HG03196 (cell line): Measurements from ENCODE around the gene GLRX5.

Source experiments
- ATAC-seq: cut with Tn5 transposase; IDR thresholded peaks from one replicate; pipeline ENCODE4 v1.9.1; 2021; ENCODE audit not compliant: unreplicated experiment

Gene GLRX5

DNA sequence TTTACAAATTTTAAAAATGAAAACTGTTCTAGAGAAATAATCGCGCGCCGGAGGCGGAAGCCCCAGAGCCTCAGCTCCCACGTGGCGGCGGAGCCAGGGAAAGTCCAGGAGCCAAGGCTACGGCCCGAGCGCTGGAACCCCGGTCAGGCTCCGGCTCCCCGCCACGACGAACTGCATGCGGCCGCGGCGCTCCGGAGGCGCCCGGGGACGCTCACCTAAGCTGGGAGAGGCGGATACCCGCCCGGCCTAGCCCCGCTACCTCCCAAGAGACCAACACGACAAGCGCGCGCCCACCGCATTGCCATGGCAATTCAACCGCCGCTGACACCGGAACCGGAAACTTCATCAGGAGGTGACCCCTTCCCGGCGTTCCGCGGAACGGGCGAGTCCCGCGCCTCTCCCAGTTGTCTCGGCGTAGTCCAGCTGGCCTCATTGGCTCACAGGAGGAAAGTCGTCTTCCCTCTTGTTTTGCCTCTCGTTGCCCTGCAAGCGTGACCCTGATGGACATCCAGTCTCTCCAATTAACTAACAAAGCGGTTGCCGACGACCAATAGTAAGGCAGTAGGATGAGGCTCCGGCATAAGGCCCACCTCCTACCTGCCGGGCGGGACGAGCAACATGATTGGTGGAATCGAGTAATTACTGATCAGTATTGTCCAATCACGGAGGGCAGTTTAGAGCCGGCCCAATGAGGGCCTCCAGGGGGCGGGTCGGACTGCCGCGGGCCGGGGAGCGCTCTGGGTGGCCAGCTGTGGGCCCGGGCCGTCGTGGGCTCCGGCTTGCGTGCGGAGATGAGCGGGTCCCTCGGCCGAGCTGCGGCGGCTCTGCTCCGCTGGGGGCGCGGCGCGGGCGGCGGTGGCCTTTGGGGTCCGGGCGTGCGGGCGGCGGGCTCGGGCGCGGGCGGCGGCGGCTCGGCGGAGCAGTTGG, at the start of gene GLRX5:
Gene GLRX5 (plus strand): TSS at position 752 of the 927 bp plus-strand sequence. CDS start 40 bp downstream, at position 792.
- peak; percentile 90 for ATAC-seq

GRCh38 chr14:95485222-95485819, 49.5 kb upstream of the GLRX5 start:
- ATAC-seq: no peak

DNA sequence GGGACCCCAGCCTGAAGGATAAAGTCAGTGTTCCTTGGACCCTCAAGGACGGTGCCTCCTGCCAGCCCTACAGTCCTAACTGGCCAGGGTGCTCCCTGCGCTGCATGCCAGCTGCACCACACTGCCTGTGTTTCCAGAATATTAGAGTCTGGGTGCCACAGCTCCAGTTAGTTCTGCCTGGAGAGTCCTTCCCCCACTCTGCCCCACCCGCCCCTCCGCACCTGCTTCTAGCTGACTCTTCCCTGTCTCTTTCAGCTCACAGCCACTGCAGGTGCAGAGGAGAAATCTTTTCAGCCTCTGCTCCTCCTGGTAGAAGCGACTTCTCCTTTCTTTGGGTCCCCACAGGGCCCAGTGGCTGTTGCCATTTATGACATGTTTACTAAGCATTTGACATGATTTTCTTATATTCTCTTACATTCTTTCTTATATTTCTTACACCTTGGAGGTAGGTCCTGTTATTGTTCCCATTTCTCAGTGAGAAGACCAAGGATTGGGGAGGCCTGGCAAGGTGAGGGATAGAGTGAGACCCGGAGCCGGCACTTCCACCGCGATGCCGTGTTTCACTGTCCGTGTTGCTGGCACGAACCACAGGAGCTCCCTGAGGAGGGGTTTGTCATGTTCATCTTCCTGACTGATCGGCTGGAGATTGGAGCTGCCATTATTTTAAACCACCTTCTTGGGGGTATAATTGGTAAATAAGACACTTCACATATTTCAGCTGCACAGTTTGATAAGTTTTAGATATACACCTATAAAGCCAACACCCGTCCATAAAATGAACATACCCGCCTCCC, 47.8 kb upstream of the GLRX5 start:
- no peak for ATAC-seq

GRCh38 chr14:95487669-95488084, 47.2 kb upstream of the GLRX5 start:
- no peak for ATAC-seq

DNA sequence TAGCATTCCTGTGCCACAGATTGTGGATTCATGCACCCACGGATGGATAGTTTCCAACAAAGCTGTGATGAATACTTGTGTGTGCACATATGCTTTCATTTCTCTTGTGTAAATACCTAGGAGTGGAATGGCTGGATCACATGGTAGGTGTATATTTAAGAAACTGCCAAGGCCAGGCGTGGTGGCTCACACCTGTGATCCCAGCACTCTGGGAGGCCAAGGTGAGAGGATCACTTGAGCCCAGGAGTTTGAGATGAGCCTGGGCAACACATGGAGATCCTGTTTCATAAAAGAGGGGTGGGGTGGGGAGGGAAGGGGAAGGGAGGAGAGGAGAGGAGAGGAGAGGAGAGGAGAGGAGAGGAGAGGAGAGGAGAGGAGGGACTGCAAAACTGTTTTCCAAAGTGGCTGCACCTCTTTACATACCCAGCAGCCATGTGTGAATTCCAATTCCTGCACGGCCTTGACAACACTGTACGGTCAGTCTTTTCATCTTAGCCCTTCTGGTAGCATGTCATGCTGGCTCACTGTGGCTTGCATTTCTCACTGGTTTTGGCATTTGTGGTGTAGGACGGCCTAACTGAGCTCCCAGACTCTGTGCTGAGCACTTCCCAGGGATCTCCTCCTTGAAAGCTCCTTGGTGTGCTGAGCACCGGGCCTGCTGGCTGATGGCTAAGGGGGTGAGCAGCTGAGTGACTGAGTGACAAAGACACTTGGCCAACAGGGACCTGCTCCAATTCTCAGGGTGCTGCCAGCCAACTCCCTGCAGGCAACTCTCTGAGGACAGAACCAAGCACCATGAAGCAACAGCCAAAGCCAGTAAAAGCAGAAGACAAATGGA, 46.3 kb upstream of the GLRX5 start:
- ATAC-seq: no peak

GRCh38 chr14:95489214-95490137, 45.4 kb upstream of the GLRX5 start:
- ATAC-seq: no peak

- ATAC-seq: no peak
Measured at GRCh38 chr14:95490138-95490509, 44.7 kb upstream of the GLRX5 start.

- no peak for ATAC-seq
Measured at GRCh38 chr14:95490727-95491451, 44.0 kb upstream of the GLRX5 start.

- no peak for ATAC-seq
Measured at GRCh38 chr14:95491936-95492608, 42.8 kb upstream of the GLRX5 start.

DNA sequence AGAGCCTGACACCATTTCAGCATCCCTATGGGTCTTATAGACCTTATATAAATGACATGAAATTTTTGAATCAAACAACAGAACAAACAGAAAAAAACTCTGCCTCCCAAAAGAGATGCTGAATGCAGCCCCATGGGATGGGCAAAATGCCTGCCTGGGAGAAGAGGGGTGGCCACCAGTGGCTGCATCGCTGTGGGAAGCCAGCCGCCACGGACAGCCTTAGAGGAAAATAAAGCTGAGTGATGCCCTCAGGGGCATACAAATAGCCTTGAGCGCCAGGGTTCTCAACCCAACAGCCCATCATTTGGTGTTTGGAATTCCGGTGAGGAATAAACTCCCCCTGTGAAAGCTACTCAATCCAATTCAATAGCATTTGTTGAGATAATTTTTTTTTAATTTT, 41.3 kb upstream of the GLRX5 start:
- no peak for ATAC-seq

GRCh38 chr14:95493976-95494375, 40.9 kb upstream of the GLRX5 start:
- ATAC-seq: no peak

DNA sequence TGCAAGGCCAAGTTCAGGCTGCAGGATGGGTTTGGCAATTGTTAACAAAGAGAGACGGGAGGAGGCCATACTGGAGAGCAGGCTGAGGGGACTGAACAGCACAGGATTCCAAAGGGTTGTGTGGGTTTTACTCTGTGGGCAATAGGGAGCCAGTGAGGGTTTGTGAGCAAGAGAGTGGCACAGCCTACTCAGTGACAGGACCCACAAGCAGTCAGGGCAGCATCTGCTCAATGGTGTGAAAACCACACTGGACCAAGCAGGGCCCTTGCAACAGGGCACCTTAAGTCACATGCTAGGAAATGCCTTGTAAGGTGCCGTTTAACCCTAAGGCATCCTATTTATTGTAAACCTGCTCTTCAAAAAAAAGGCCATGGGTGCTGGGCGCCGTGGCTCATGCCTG, 40.4 kb upstream of the GLRX5 start:
- no peak for ATAC-seq

GRCh38 chr14:95495076-95495475, 39.8 kb upstream of the GLRX5 start:
- no peak for ATAC-seq

DNA sequence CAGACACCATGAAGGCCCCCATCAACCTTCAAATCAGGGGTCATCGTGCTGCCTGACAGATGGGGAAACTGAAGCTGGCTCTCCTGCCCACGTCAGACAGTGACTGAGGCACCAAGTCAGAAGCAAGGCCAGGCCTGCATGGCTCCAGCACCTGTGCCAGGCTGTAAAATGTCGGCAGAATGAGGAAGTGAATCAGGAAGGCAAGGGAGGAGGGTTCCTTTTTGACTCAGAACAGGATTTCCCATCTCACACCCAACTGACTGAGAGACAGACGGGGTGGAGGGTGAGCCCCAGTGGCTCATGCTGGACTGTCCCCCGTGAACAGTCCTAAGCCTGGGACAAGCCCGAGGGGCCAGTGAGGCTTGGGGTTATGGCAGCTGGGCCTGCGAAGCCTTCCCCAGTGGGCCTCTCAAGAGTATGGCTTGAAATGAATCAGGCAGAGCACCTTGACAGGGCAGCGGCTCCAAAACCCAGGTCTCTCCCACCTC, 39.3 kb upstream of the GLRX5 start:
- ATAC-seq: peak; percentile 87

- ATAC-seq: peak; percentile 11
Measured at GRCh38 chr14:95496111-95496681, 38.7 kb upstream of the GLRX5 start.

DNA sequence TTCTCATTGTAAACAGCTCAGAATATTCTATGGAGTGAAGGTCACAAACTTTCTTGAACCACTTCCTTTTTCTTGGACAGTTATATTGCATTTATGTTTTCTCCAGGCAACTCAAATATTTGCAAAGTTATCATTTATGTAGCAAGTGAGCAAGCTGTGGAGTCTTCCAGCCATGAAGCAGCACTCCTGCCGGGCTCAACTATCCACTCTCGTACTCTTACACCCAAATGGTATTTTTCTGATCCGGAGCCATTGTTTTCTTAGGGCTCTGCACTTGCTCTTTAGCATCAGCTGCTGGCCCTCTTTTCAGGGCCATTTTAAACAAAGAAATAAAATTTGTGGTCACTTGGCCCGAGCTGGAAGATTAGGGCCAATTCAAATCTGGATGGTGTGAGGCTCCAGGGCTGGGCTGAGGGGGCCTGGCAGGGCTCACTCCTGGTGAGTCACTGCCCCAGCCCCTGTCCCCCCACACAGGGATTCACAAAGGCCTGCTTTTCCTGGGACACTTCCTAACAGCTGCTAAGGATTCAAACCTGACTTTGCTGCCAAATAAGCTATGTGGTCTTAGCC, 38.1 kb upstream of the GLRX5 start:
- no peak for ATAC-seq

GRCh38 chr14:95497561-95498011, 37.3 kb upstream of the GLRX5 start:
- ATAC-seq: no peak
